HG03060 (cell line): ENCODE data around the gene LDLR.
"Not testable (repeated sequence)": the region's sequence is repeated elsewhere in the genome, so short reads cannot be mapped to it uniquely, and the experiment has no call there.

Experiments used
- ATAC-seq: cut with Tn5 transposase; IDR thresholded peaks from one replicate; pipeline ENCODE4 v1.9.1; 2021; ENCODE audit warnings: low read depth, moderate number of reproducible peaks; ENCODE audit not compliant: unreplicated experiment

The LDLR gene

GRCh38 chr19:11166281-11167142 is 77.2 kb downstream of the LDLR start:
- ATAC-seq: no peak

GRCh38 chr19:11168568-11168967 is 79.3 kb downstream of the LDLR start:
- no peak for ATAC-seq

DNA sequence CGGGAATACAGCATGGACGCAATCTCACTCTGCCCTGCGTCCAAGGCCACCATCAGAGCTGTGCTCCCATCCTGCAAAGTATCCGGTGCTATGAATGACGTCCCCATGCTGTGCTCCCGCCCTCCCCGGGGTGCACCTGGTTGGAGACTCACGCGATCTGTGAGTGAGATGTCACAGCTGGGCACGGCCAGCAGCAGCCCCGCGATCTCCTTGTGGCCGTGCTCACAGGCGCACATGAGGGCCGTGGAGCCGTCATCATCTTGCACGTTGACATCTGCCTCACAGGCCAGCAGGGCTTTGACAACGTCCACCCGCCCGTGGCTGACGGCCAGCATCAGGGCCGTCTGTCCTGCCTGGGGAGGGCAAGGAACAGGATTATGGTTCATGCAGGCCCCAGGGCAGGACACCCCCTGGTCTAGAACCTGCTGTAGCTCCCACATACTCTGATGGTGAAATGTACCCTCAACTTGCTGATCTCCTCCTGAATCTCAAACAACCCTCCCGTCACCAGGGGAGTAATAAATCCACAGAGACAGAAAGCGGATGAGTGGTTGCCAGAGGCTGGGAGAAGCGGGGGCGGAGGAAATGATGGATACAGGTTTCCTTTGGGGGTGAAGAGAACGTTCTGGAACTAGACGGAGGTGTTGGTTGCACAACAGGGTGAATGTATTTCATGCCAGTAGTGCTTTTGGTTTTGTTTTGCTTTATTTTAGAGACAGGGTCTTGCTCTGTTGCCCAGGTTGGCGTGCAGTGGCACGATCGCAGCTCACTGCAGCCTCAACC is 80.8 kb downstream of the LDLR start:
- no peak for ATAC-seq

GRCh38 chr19:11171144-11171543 is 81.9 kb downstream of the LDLR start:
- no peak for ATAC-seq

- no peak for ATAC-seq
Observed at GRCh38 chr19:11172576-11172975, 83.3 kb downstream of the LDLR start.

DNA sequence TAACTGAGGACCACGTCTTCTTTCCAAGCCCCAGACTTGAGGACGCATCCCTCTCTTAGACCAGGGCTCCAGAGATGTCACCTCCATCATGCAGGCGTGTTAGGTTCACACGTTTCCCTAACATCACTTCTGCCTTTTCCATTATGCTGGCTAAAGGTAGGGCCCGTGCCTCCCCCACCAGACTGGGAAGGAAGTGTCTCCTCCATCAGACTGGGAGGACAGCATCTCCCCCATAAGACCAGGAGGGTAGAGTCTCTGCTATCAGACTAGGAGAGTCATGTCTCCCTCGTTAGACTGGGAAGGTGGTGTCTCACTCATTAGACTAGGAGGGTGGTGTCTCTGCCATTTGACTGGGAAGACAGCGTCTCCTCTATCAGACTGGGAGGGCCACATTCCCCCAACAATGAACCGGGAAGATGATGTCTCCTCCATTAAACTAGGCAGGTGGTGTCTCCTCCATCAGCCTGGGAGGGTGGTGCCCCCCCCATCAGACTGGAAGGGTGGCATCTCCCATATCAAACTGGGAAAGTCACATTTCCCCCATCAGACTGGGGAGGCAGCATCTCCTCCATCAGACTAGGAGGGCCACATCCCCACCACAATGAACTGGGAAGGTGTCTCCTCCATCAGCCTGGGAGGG is 84.4 kb downstream of the LDLR start:
- no peak for ATAC-seq

GRCh38 chr19:11174336-11174735 is 85.1 kb downstream of the LDLR start:
- ATAC-seq: no peak

- no peak for ATAC-seq
Observed at GRCh38 chr19:11175920-11176319, 86.7 kb downstream of the LDLR start.

GRCh38 chr19:11176466-11177193 is 87.4 kb downstream of the LDLR start:
- no peak for ATAC-seq

- ATAC-seq: no peak
Observed at GRCh38 chr19:11177592-11177991, 88.3 kb downstream of the LDLR start.

DNA sequence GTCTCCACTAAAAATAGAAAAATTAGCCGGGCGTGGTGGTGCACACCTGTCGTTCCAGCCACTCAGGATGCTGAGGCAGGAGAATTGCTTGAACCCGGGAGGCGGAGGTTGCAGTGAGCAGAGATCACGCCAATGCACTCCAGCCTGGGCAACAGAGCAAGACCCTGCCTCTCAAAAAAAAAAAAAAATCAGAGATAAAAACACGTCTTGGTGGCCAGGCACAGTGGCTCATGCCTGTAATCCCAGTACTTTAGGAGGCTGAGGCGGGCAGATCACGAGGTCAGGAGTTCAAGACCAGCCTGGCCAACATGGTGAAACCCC is 89.8 kb downstream of the LDLR start:
- not testable (repeated sequence) for ATAC-seq

DNA sequence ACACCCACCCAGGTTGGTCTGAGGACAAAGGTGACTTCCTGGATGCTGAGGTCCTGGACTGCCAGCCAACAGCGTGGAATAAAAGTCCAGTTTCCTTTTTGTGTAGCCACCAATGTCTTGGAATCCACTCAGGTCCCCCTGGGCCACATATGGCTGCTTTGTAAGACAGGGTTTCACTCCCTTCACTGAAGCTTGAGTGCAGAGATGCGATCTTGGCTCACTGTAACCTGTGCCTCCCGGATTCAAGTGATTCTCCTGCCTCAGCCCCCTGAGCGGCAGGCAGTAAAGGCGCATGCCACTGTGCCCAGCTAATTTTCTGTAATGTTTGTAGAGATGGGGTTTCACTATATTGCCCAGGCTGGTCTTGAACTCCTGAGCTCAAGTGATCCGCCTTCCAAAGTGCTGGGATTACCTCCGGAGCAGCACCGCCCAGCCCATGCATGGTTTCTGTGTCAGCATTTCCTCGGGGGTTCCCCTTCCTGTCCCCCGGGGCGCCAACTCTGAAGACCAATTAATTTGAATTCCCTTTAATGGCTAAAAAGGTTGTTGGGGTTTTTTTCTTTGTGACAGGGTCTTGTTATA is 90.5 kb downstream of the LDLR start:
- no peak for ATAC-seq

DNA sequence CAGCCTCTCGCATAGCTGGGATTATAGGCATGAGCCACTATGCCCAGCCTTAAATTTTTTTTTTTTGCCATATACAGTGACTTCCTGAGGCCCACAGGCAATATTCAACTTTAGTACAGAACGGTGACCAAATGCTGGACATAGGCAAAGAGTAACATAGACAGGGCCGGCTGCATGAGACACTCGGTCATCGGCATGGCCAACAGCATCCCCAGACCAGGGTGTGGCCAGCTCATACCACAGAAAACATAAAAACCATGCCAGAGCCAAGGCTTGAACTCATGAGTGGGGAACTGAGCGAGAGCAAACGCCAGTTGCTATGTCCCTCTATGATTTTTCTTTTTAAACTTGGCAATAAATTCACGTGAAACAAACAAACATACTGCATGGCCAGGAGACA is 91.1 kb downstream of the LDLR start:
- ATAC-seq: no peak

GRCh38 chr19:11180975-11181374 is 91.7 kb downstream of the LDLR start:
- ATAC-seq: not testable (repeated sequence)

DNA sequence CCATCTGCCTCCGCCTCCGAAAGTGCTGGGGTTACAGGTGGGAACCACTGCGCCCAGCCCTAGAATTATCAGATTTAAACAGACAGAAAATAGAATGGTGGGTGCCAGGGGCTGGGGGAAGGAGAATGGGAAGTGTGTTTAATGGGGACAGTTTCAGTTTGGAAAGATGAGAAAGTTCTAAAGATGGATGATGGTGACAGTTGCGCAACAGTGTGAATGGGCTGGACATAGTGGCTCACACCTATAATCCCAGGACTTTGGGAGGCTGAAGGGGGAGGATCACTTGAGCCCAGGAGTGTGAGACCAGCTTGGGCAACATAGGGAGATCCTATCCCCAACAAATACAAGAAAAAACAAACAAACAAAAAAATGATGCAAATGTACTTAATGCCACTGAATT is 92.2 kb downstream of the LDLR start:
- ATAC-seq: no peak
